Sigmoid colon (tissue), 7 donors: ENCODE results near the gene ANK2. TPM values are rescaled to one million over a fixed set of nuclear protein-coding genes. Genes with fewer than 3 reads are reported as not detected.

ENCODE experiments used
- DNase-seq: peaks from one replicate; pipeline ENCODE4 v3.0.0-alpha.2; 2019
- H3K27ac ChIP-seq, 4 donors: fragments of 200-600 bp; sonication (generic); one replicate each; pipeline ENCODE4 v1.5.1; 2016 to 2019; ENCODE audit warnings: mild to moderate bottlenecking in 1 of 4
- H3K27me3 ChIP-seq, 3 donors: fragments of 200-600 bp; sonication (generic); one replicate each; pipeline ENCODE4 v1.5.1; 2019; ENCODE audit warnings: mild to moderate bottlenecking in 1 of 3
- H3K36me3 ChIP-seq, 4 donors: fragments of 200-600 bp; sonication (generic); one replicate each; pipeline ENCODE4 v1.5.1; 2016 to 2019
- H3K4me1 ChIP-seq, 4 donors: fragments of 200-600 bp; sonication (generic); one replicate each; pipeline ENCODE4 v1.5.1; 2017 to 2019
- H3K4me3 ChIP-seq, 4 donors: fragments of 200-600 bp; sonication (generic); one replicate each; pipeline ENCODE4 v1.5.1; 2017 to 2019; ENCODE audit warnings: mild to moderate bottlenecking in 2 of 4, moderate library complexity in 1 of 4
- H3K9me3 ChIP-seq, 4 donors: fragments of 200-600 bp in 3 of 4; sonication (generic) in 3 of 4; one replicate each; pipeline versions ENCODE4 v1.5.1 to v1.6.1; 2013 to 2019
- EP300 ChIP-seq, 4 donors: sonication (generic); formaldehyde crosslinking; IDR thresholded peaks; one replicate each; pipeline ENCODE4 v1.6.1; 2017; ENCODE audit warnings: antibody characterized with exemption in 4 of 4
- POLR2A ChIP-seq, 2 donors: fragments of 450-650 bp; IDR thresholded peaks; one replicate each; pipeline ENCODE4 v1.6.1; 2016; ENCODE audit warnings: antibody characterized with exemption in 2 of 2, mild to moderate bottlenecking in 2 of 2, moderate library complexity in 2 of 2
- POLR2AphosphoS5 ChIP-seq, 4 donors: sonication (generic); formaldehyde crosslinking; IDR thresholded peaks; one replicate each; pipeline ENCODE4 v1.6.1; 2017; ENCODE audit warnings: antibody characterized with exemption in 4 of 4
- WGBS, 2 donors: extraction: QIAGEN DNeasy Blood & Tissue Kit; methylation state at CpG; one replicate each; pipeline ENCODE4 v1.1.7; 2013; 5-methylcytosine and 5-hydroxymethylcytosine counted together
- intact Hi-C: fragments of 100-400 bp; cut with DNase I; formaldehyde crosslinking; loops from one replicate; pipeline ENCODE4 v1.15.1; 2023
- polyA plus RNA-seq, 3 donors: library from polyadenylated mRNA; stranded (reverse); fragments of 200-250 nt; gene quantifications; one replicate each; pipeline ENCODE4 v1.2.3, GENCODE V29; 2013
- small RNA-seq, 3 donors: library from RNA; depleted of rRNA; stranded (forward); fragments of <200 nt; gene quantifications; one replicate each; pipeline ENCODE3, GENCODE V24; 2016
- total RNA-seq, 4 donors: library from RNA; depleted of rRNA; stranded (reverse); fragments of >200 nt; gene quantifications; one replicate each; pipeline ENCODE4 v1.1.0, GENCODE V29; 2016
- TF ChIP-seq, protein P1 (sequence below), 4 experiments: fragments of 450-650 bp in 3 of 4; fragments of 200-600 bp in 1 of 4; IDR thresholded peaks; one replicate each; pipeline ENCODE4 v1.5.1; 2016 to 2019; ENCODE audit warnings: antibody characterized with exemption in 4 of 4, mild to moderate bottlenecking in 3 of 4, moderate library complexity in 2 of 4
- donor health status: healthy with polysubstance abuse.
- donor health status: Bipolar disorder and iron deficiency.
- donor health status: healthy.

The ANK2 gene
- total and polyA plus RNA-seq, 7 donors: 1.4 to 141 (median 69.8) TPM

DNA sequence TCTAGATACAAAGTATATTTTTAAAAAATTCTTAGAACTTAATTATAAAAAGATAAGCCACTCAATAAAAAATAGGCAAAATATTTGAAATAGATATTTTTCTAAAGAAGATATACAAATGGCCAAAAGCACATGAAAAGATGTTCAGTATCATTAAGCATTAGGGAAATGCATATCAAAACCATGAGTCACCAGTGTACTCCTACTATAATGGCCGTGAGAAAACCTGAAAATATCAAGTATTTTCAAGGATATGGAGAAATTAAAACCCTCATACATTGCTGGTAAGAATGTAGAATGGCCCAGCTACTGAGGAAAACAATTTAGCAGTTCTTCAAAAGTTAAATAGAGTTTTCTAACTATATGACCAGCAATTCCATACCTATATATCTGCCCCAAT lies 374.2 kb downstream of the ANK2 start:
- H3K4me3 ChIP-seq: no peak overlapping the region
- no peak for DNase-seq
- 89% methylated on average over 1 of the region's 1 CpG for WGBS, 2 donors
- no peaks in the 10 kb centered on the region for H3K36me3 ChIP-seq
- TF ChIP-seq, protein P1, sequence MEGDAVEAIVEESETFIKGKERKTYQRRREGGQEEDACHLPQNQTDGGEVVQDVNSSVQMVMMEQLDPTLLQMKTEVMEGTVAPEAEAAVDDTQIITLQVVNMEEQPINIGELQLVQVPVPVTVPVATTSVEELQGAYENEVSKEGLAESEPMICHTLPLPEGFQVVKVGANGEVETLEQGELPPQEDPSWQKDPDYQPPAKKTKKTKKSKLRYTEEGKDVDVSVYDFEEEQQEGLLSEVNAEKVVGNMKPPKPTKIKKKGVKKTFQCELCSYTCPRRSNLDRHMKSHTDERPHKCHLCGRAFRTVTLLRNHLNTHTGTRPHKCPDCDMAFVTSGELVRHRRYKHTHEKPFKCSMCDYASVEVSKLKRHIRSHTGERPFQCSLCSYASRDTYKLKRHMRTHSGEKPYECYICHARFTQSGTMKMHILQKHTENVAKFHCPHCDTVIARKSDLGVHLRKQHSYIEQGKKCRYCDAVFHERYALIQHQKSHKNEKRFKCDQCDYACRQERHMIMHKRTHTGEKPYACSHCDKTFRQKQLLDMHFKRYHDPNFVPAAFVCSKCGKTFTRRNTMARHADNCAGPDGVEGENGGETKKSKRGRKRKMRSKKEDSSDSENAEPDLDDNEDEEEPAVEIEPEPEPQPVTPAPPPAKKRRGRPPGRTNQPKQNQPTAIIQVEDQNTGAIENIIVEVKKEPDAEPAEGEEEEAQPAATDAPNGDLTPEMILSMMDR (IDR thresholded peaks at IDR 0.05): no peak
- H3K9me3 ChIP-seq: peaks cover 0 to 4% (median 0%) of the 10 kb centered on the region in 4 donors
- H3K4me1 ChIP-seq: no peaks in the 10 kb centered on the region
- no peak overlapping the region for H3K27ac ChIP-seq
- no peaks in the 10 kb centered on the region for H3K27me3 ChIP-seq
- intact Hi-C loops: no loop called here

DNA sequence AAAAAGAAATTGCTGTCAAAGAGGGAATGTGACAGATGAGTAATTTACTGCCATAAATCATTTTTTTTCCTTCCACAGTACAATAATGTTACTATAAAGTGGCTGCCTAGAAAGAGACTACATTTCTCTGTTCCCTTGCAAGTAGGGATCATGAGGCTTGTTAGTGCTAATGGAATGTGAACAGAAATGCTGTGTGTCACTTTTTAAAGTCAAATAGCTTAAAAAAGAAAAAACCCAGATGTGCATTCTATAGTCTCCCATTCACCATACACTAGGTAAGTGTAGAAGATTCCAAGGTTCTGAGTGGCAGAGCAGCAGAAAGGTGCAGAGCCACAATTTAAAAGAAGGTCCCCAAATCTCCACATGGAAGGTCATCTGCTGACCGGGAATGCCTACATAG lies 383.7 kb downstream of the ANK2 start:
- no peaks in the 10 kb centered on the region for H3K27me3 ChIP-seq
- no peaks in the 10 kb centered on the region for H3K9me3 ChIP-seq
- no peak overlapping the region for H3K4me3 ChIP-seq
- no peaks in the 10 kb centered on the region for H3K36me3 ChIP-seq
- H3K27ac ChIP-seq: no peak overlapping the region
- TF ChIP-seq EP300 (IDR thresholded peaks at IDR 0.05) (no peak), POLR2AphosphoS5 (IDR thresholded peaks at IDR 0.05) (no peak), POLR2A (IDR thresholded peaks at IDR 0.05) (no peak)
- TF ChIP-seq, protein P1 (IDR thresholded peaks at IDR 0.05): no peak
- intact Hi-C loops: loop anchor here (5.0 kb wide), 1 partner anchor 36 kb away; no protein-coding TSS in a partner anchor
- 92 to 96% methylated on average over 1 of the region's 1 CpG for WGBS, 2 donors
- no peak for DNase-seq
- peaks cover 0 to 49% (median 45%) of the 10 kb centered on the region in 4 donors for H3K4me1 ChIP-seq

Small RNA genes within 50 kb of the gene (small RNA-seq; reads per million reads assigned to genes)
- 0 reads per million in 3 donors for gene MIR8082
- gene RN7SL184P: 0 reads per million in 3 donors
- 0 reads per million in 3 donors for gene RNU1-138P
